Glutamatergic neuron (in vitro differentiated cells): ENCODE measurements around the gene MAST4. TPM values are rescaled to one million over a fixed set of nuclear protein-coding genes. Genes with fewer than 3 reads are reported as not detected.

Experiments
- DNase-seq: peaks from one replicate; pipeline ENCODE4 v3.0.0; 2022
- H3K27ac Mint-ChIP-seq: one replicate; pipeline ENCODE4 v1.8.0; 2020; ENCODE audit warnings: mild to moderate bottlenecking, mixed read lengths, inconsistent platforms; ENCODE audit not compliant: unreplicated experiment
- H3K27me3 Mint-ChIP-seq: one replicate; pipeline ENCODE4 v1.8.0; 2020; ENCODE audit warnings: mild to moderate bottlenecking, moderate library complexity, mixed read lengths, inconsistent platforms; ENCODE audit not compliant: unreplicated experiment
- H3K36me3 Mint-ChIP-seq: one replicate; pipeline ENCODE4 v1.8.0; 2020; ENCODE audit warnings: mild to moderate bottlenecking, mixed read lengths, inconsistent platforms; ENCODE audit not compliant: unreplicated experiment
- H3K4me1 Mint-ChIP-seq: one replicate; pipeline ENCODE4 v1.8.0; 2020; ENCODE audit warnings: mild to moderate bottlenecking, low read depth, mixed read lengths, inconsistent platforms; ENCODE audit not compliant: unreplicated experiment
- H3K4me3 Mint-ChIP-seq: one replicate; pipeline ENCODE4 v1.8.0; 2020; ENCODE audit warnings: mild to moderate bottlenecking, mixed read lengths, inconsistent platforms; ENCODE audit not compliant: unreplicated experiment
- H3K9me3 Mint-ChIP-seq: one replicate; pipeline ENCODE4 v1.8.0; 2020; ENCODE audit warnings: mild to moderate bottlenecking, moderate library complexity, mixed read lengths, inconsistent platforms; ENCODE audit not compliant: unreplicated experiment
- total RNA-seq: library from RNA; stranded (reverse); fragmentation: NEBNext Ultra II Directional; extraction: Animal tissue kit (Norgen Biotek cat#: 25700); gene quantifications from one replicate; pipeline ENCODE4 v1.2.1, GENCODE V29; 2021; ENCODE audit not compliant: unreplicated experiment
- TF ChIP-seq, protein P1 (sequence below): fragments of 200-600 bp; sonication (generic); IDR thresholded peaks from one replicate; pipeline ENCODE4 v1.5.0; 2021; ENCODE audit not compliant: partially characterized antibody, unreplicated experiment

Gene MAST4
- total RNA-seq, 1 donor from 2014 or later: 11.5 TPM

DNA sequence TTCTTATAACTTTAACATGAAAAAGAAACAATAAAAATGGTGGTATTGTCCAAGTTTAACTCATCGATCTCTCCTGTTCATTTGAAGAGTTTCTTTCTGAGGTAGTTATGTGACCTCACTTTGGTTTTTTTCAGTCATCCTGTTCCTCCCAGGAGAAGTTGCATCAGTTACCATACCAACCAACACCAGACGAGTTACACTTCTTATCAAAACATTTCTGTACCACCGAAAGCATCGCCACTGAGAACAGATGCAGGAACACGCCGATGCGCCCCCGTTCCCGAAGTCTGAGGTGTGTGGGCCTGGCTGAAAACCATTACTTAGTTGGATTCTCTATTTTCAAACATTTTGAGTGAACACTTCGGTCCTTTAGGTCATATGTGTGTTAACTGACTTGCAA is 504.1 kb downstream of the MAST4 start:
- Mint-ChIP-seq H3K4me3 (no peak overlapping the region), H3K27ac (no peak overlapping the region), H3K36me3 (no peaks in the 10 kb centered on the region), H3K4me1 (peaks cover 30% of the 10 kb centered on the region), H3K9me3 (no peaks in the 10 kb centered on the region), H3K27me3 (no peaks in the 10 kb centered on the region)
- no peak for DNase-seq
- TF ChIP-seq, protein P1, sequence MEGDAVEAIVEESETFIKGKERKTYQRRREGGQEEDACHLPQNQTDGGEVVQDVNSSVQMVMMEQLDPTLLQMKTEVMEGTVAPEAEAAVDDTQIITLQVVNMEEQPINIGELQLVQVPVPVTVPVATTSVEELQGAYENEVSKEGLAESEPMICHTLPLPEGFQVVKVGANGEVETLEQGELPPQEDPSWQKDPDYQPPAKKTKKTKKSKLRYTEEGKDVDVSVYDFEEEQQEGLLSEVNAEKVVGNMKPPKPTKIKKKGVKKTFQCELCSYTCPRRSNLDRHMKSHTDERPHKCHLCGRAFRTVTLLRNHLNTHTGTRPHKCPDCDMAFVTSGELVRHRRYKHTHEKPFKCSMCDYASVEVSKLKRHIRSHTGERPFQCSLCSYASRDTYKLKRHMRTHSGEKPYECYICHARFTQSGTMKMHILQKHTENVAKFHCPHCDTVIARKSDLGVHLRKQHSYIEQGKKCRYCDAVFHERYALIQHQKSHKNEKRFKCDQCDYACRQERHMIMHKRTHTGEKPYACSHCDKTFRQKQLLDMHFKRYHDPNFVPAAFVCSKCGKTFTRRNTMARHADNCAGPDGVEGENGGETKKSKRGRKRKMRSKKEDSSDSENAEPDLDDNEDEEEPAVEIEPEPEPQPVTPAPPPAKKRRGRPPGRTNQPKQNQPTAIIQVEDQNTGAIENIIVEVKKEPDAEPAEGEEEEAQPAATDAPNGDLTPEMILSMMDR: no peak

- H3K9me3 Mint-ChIP-seq: peaks cover 2% of the 10 kb centered on the region
- H3K36me3 Mint-ChIP-seq: no peaks in the 10 kb centered on the region
- H3K27me3 Mint-ChIP-seq: no peaks in the 10 kb centered on the region
- TF ChIP-seq, protein P1: no peak
- H3K27ac Mint-ChIP-seq: peak overlapping the region; percentile 48
- peaks cover 28% of the 10 kb centered on the region for H3K4me1 Mint-ChIP-seq
- DNase-seq: no peak
- no peak overlapping the region for H3K4me3 Mint-ChIP-seq
These were observed 506.5 kb downstream of the MAST4 start for GRCh38 chr5:67102708-67103107.

DNA sequence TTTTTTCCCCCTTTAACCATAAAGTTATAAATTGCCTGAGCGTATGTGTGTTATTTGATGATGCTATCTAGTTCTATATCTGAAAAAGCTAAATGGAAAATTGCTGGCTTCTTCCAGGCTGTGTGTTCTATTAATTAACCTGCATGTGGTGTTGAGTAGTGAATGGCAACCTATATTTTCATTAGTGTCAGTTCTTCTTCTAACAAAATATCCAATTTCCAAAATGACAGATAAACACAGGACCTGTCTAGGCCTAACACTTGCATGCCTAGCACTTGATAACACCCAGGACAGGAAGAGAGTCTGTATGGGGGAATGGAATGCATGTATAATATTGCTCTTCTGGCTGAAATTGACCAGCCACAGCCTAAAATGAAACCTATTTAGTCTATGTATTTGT is 508.7 kb downstream of the MAST4 start:
- Mint-ChIP-seq H3K4me1 (peaks cover 28% of the 10 kb centered on the region), H3K36me3 (no peaks in the 10 kb centered on the region), H3K9me3 (peaks cover 2% of the 10 kb centered on the region), H3K27ac (no peak overlapping the region), H3K27me3 (no peaks in the 10 kb centered on the region), H3K4me3 (no peak overlapping the region)
- TF ChIP-seq, protein P1: no peak
- DNase-seq: no peak

DNA sequence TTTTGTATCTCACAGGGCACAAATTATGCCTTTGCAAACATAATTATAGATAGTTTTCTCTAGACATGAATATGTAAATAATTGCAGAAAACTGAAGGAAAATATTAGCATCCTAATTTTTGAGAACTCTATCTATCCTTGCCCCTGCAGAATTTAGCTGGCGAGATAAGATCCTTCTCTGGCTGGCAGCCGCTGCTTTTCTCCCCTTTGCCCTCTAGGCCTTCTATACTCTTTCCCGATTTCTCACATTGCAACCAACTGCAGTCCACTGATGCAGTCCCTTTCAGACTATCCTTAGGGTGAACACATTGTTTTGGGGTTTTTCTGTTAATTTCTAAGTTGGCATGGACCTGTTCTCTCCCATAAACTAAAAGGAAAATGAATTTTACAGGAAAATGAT is 509.1 kb downstream of the MAST4 start:
- TF ChIP-seq, protein P1: no peak
- Mint-ChIP-seq H3K27me3 (no peaks in the 10 kb centered on the region), H3K9me3 (peaks cover 2% of the 10 kb centered on the region), H3K4me1 (peaks cover 27% of the 10 kb centered on the region), H3K4me3 (no peak overlapping the region), H3K36me3 (no peaks in the 10 kb centered on the region), H3K27ac (no peak overlapping the region)
- no peak for DNase-seq

- H3K4me1 Mint-ChIP-seq: peaks cover 27% of the 10 kb centered on the region
- no peaks in the 10 kb centered on the region for H3K27me3 Mint-ChIP-seq
- H3K9me3 Mint-ChIP-seq: peaks cover 2% of the 10 kb centered on the region
- no peak overlapping the region for H3K4me3 Mint-ChIP-seq
- no peak for DNase-seq
- no peak overlapping the region for H3K27ac Mint-ChIP-seq
- TF ChIP-seq, protein P1: no peak
- H3K36me3 Mint-ChIP-seq: no peaks in the 10 kb centered on the region
These were observed 510.6 kb downstream of the MAST4 start for GRCh38 chr5:67106626-67107342.
